Caki2 (cell line): ENCODE data around the gene CPD. TPM values are rescaled to one million over a fixed set of nuclear protein-coding genes. Genes with fewer than 3 reads are reported as not detected.
"Not testable (repeated sequence)": the region's sequence is repeated elsewhere in the genome, so short reads cannot be mapped to it uniquely, and the experiment has no call there.

Experiments
- DNase-seq: peaks from one replicate; pipeline ENCODE4 v3.0.0-alpha.2; 2015; ENCODE audit warnings: low read depth
- in situ Hi-C: cut with HindIII; loops from 2 replicates; pipeline ENCODE4 v1.10.0; 2016; ENCODE audit warnings: low sequenced_read_pairs, low pct_unique_long_range_greater_than_20kb, mixed read lengths
- total RNA-seq: library from RNA; depleted of rRNA; stranded (reverse); fragments of >200 nt; shearing (Covaris generic); gene quantifications from 2 replicates; pipeline ENCODE4 v1.2.3, GENCODE V29; 2014; ENCODE audit warnings: low replicate concordance

Gene CPD
- total RNA-seq, 1 experiment from 2014 or later, result 171 TPM

GRCh38 chr17:30379303-30379902 is 676 bp downstream of the CPD start:
- in situ Hi-C loops, result no loop called here

GRCh38 chr17:30379903-30380381 is 1.2 kb downstream of the CPD start:
- DNase-seq, result no peak
- in situ Hi-C loops, result no loop called here

More at GRCh38 chr17:30379303-30379902, 676 bp downstream of the CPD start:
- no peak for DNase-seq

GRCh38 chr17:30380643-30381339 is 2.1 kb downstream of the CPD start:
- no peak for DNase-seq
- in situ Hi-C loops, result no loop called here

- in situ Hi-C loops, result no loop called here
- no peak for DNase-seq
Observed at GRCh38 chr17:30381340-30381659, 2.6 kb downstream of the CPD start.

- in situ Hi-C loops, result no loop called here
Observed at GRCh38 chr17:30382345-30382744, 3.6 kb downstream of the CPD start.

GRCh38 chr17:30388321-30389179 is 9.8 kb downstream of the CPD start:
- DNase-seq, result no peak
- in situ Hi-C loops, result no loop called here

More at GRCh38 chr17:30382345-30382744, 3.6 kb downstream of the CPD start:
- DNase-seq, result no peak

- no peak for DNase-seq
- in situ Hi-C loops, result no loop called here
Observed at GRCh38 chr17:30389756-30390300, 11.1 kb downstream of the CPD start.

GRCh38 chr17:30391534-30391933 is 12.8 kb downstream of the CPD start:
- in situ Hi-C loops, result no loop called here
- DNase-seq, result no peak

- DNase-seq, result no peak
- in situ Hi-C loops, result no loop called here
Observed at GRCh38 chr17:30393491-30393890, 14.8 kb downstream of the CPD start.

GRCh38 chr17:30393911-30394867 is 15.5 kb downstream of the CPD start:
- DNase-seq, result no peak
- in situ Hi-C loops, result no loop called here

GRCh38 chr17:30395398-30396022 is 16.8 kb downstream of the CPD start:
- DNase-seq, result no peak
- in situ Hi-C loops, result no loop called here

- in situ Hi-C loops, result no loop called here
- no peak for DNase-seq
Observed at GRCh38 chr17:30396129-30396528, 17.4 kb downstream of the CPD start.

- no peak for DNase-seq
- in situ Hi-C loops, result no loop called here
Observed at GRCh38 chr17:30396612-30397011, 17.9 kb downstream of the CPD start.

GRCh38 chr17:30398328-30399041 is 19.8 kb downstream of the CPD start:
- in situ Hi-C loops, result no loop called here
- no peak for DNase-seq

- in situ Hi-C loops, result no loop called here
- no peak for DNase-seq
Observed at GRCh38 chr17:30401097-30401496, 22.4 kb downstream of the CPD start.

GRCh38 chr17:30405161-30405560 is 26.4 kb downstream of the CPD start:
- in situ Hi-C loops, result no loop called here
- peak; percentile 30 for DNase-seq

GRCh38 chr17:30410627-30411026 is 31.9 kb downstream of the CPD start:
- in situ Hi-C loops, DNase-seq: not testable (repeated sequence)
